Kidney epithelial cell (primary cell): ENCODE measurements around the gene MPHOSPH9. TPM values are rescaled to one million over a fixed set of nuclear protein-coding genes. Genes with fewer than 3 reads are reported as not detected.

Experiments
- DNase-seq: peaks from one replicate; pipeline ENCODE4 v3.0.0-alpha.2; 2010; ENCODE audit warnings: low read depth
- H3K27me3 ChIP-seq: 2 replicates; pipeline ENCODE4 v1.6.0; 2011; ENCODE audit warnings: low read length; ENCODE audit not compliant: control insufficient read depth, insufficient read depth
- H3K36me3 ChIP-seq: 2 replicates; pipeline ENCODE4 v1.5.1; 2011; ENCODE audit warnings: low read length; ENCODE audit not compliant: control insufficient read depth, insufficient read depth
- H3K4me3 ChIP-seq: 2 replicates; pipeline ENCODE4 v1.5.1; 2011; ENCODE audit warnings: low read depth, mild to moderate bottlenecking, control low read depth, low read length
- CTCF ChIP-seq: IDR thresholded peaks from 2 replicates; pipeline ENCODE4 v1.5.1; 2011; ENCODE audit warnings: mild to moderate bottlenecking, moderate library complexity, low read length, control low read depth, inconsistent platforms; ENCODE audit not compliant: insufficient read depth, poor library complexity, severe bottlenecking
- total RNA-seq: library from RNA; depleted of rRNA; stranded (reverse); fragments of >200 nt; gene quantifications from 2 replicates; pipeline ENCODE4 v1.2.3, GENCODE V29; 2015

MPHOSPH9 gene
- total RNA-seq, 1 donor from 2014 or later = 42.1 TPM

- H3K27me3 ChIP-seq = no peaks in the 10 kb centered on the region
- H3K36me3 ChIP-seq = no peaks in the 10 kb centered on the region
- H3K4me3 ChIP-seq = no peak overlapping the region
- TF ChIP-seq CTCF = no peak
- DNase-seq = no peak
Measured at GRCh38 chr12:123131291-123131832, 101.6 kb downstream of the MPHOSPH9 start.

GRCh38 chr12:123129621-123130020 lies 103.3 kb downstream of the MPHOSPH9 start:
- H3K4me3 ChIP-seq = no peak overlapping the region
- no peaks in the 10 kb centered on the region for H3K27me3 ChIP-seq
- no peak for DNase-seq
- no peak for TF ChIP-seq CTCF
- H3K36me3 ChIP-seq = no peaks in the 10 kb centered on the region

- TF ChIP-seq CTCF = no peak
Measured at GRCh38 chr12:123127182-123127495, 105.8 kb downstream of the MPHOSPH9 start.

GRCh38 chr12:123126294-123127181 lies 106.4 kb downstream of the MPHOSPH9 start:
- Histone ChIP-seq H3K27me3 (no peaks in the 10 kb centered on the region), H3K36me3 (no peaks in the 10 kb centered on the region), H3K4me3 (no peak overlapping the region)
- peak; percentile 26 for TF ChIP-seq CTCF
- peak; percentile 98 for DNase-seq

More at GRCh38 chr12:123127182-123127495, 105.8 kb downstream of the MPHOSPH9 start:
- Histone ChIP-seq H3K4me3 (no peak overlapping the region), H3K36me3 (no peaks in the 10 kb centered on the region), H3K27me3 (no peaks in the 10 kb centered on the region)
- DNase-seq = no peak

- no peak for TF ChIP-seq CTCF
Measured at GRCh38 chr12:123122626-123123025, 110.3 kb downstream of the MPHOSPH9 start.

More at GRCh38 chr12:123122626-123123025, 110.3 kb downstream of the MPHOSPH9 start:
- H3K36me3 ChIP-seq = no peaks in the 10 kb centered on the region
- H3K4me3 ChIP-seq = no peak overlapping the region
- H3K27me3 ChIP-seq = no peaks in the 10 kb centered on the region
- no peak for DNase-seq
